Right hindlimb (tissue), 1 donor: Measurements from ENCODE around the gene ZRANB1.
A peak's percentile ranks its signal among the peaks of the same experiment; 100 is the strongest.

Experiments used
- DNase-seq: peaks from one replicate; pipeline ENCODE4 v3.0.0-alpha.2; 2018

The ZRANB1 gene

GRCh38 chr10:125023255-125023654 lies 81.3 kb downstream of the ZRANB1 start:
- no peak for DNase-seq

- peak; percentile 59 for DNase-seq
These were observed 82.1 kb downstream of the ZRANB1 start for GRCh38 chr10:125023862-125024496.

- DNase-seq, result no peak
These were observed 82.7 kb downstream of the ZRANB1 start for GRCh38 chr10:125024497-125025234.

GRCh38 chr10:125025341-125025740 lies 83.4 kb downstream of the ZRANB1 start:
- no peak for DNase-seq

- DNase-seq, result no peak
These were observed 84.4 kb downstream of the ZRANB1 start for GRCh38 chr10:125026036-125026931.

- no peak for DNase-seq
These were observed 85.2 kb downstream of the ZRANB1 start for GRCh38 chr10:125026974-125027735.

- DNase-seq, result no peak
These were observed 86.2 kb downstream of the ZRANB1 start for GRCh38 chr10:125027871-125028869.

GRCh38 chr10:125029584-125030242 lies 87.8 kb downstream of the ZRANB1 start:
- no peak for DNase-seq

GRCh38 chr10:125030567-125031197 lies 88.8 kb downstream of the ZRANB1 start:
- DNase-seq, result no peak

- DNase-seq, result no peak
These were observed 90.6 kb downstream of the ZRANB1 start for GRCh38 chr10:125032474-125033020.

- DNase-seq, result no peak
These were observed 91.4 kb downstream of the ZRANB1 start for GRCh38 chr10:125033146-125033924.

GRCh38 chr10:125034675-125035074 lies 92.8 kb downstream of the ZRANB1 start:
- DNase-seq, result no peak

- DNase-seq, result no peak
These were observed 93.2 kb downstream of the ZRANB1 start for GRCh38 chr10:125035136-125035535.

- DNase-seq, result no peak
These were observed 93.8 kb downstream of the ZRANB1 start for GRCh38 chr10:125035588-125036295.

- DNase-seq, result no peak
These were observed 95.4 kb downstream of the ZRANB1 start for GRCh38 chr10:125037145-125037877.
